IMR-90 (cell line): ENCODE results near the gene DAGLA.

ENCODE experiments used
- BHLHE40 ChIP-seq: fragments of 150-350 bp; IDR thresholded peaks from 2 replicates; pipeline ENCODE4 v1.6.1; 2016; ENCODE audit warnings: mild to moderate bottlenecking, low read depth, low read length
- CEBPB ChIP-seq: IDR thresholded peaks from 2 replicates; pipeline ENCODE4 v1.6.1; 2012; ENCODE audit warnings: low read depth, low read length, improper control_type of control experiment
- CHD1 ChIP-seq: IDR thresholded peaks from 2 replicates; pipeline ENCODE4 v1.6.1; 2012; ENCODE audit warnings: low read depth, low read length, improper control_type of control experiment
- FOS ChIP-seq: fragments of 150-350 bp; IDR thresholded peaks from 2 replicates; pipeline ENCODE4 v1.6.1; 2016; ENCODE audit warnings: low read depth, low read length
- MAFK ChIP-seq: IDR thresholded peaks from 2 replicates; pipeline ENCODE4 v1.6.1; 2012; ENCODE audit warnings: low read depth, low read length, improper control_type of control experiment
- MAZ ChIP-seq: IDR thresholded peaks from 2 replicates; pipeline ENCODE4 v1.6.1; 2012; ENCODE audit warnings: low read depth, mild to moderate bottlenecking, low read length, improper control_type of control experiment, moderate library complexity, borderline replicate concordance
- MXI1 ChIP-seq: IDR thresholded peaks from 2 replicates; pipeline ENCODE4 v1.6.1; 2012; ENCODE audit warnings: low read depth, mild to moderate bottlenecking, low read length, moderate library complexity, borderline replicate concordance
- NFE2L2 ChIP-seq: fragments of 150-350 bp; IDR thresholded peaks from 2 replicates; pipeline ENCODE4 v1.6.1; 2016; ENCODE audit warnings: low read depth, mild to moderate bottlenecking, low read length
- POLR2A ChIP-seq: IDR thresholded peaks from 2 replicates; pipeline ENCODE4 v1.6.1; 2012; ENCODE audit warnings: mild to moderate bottlenecking, low read depth, low read length
- RAD21 ChIP-seq: IDR thresholded peaks from 2 replicates; pipeline ENCODE4 v1.6.1; 2012; ENCODE audit warnings: low read length, improper control_type of control experiment
- RFX5 ChIP-seq: IDR thresholded peaks from 2 replicates; pipeline ENCODE4 v1.8.0; 2012; ENCODE audit warnings: low read depth, mild to moderate bottlenecking, low read length, moderate library complexity
- SMC3 ChIP-seq: fragments of 150-350 bp; IDR thresholded peaks from 2 replicates; pipeline ENCODE4 v1.6.1; 2016; ENCODE audit warnings: low read depth, mild to moderate bottlenecking, antibody characterized with exemption, low read length, moderate library complexity
- TF ChIP-seq, protein P1 (sequence below): conservative IDR thresholded peaks from 2 replicates; pipeline ENCODE4 v1.5.1; 2012; ENCODE audit warnings: mild to moderate bottlenecking, low read depth, low read length, improper control_type of control experiment
- TF ChIP-seq, protein P2 (sequence below): fragments of 150-350 bp; IDR thresholded peaks from 2 replicates; pipeline ENCODE4 v1.6.1; 2017; ENCODE audit warnings: mild to moderate bottlenecking, antibody characterized with exemption, low read length, low read depth

DNA sequence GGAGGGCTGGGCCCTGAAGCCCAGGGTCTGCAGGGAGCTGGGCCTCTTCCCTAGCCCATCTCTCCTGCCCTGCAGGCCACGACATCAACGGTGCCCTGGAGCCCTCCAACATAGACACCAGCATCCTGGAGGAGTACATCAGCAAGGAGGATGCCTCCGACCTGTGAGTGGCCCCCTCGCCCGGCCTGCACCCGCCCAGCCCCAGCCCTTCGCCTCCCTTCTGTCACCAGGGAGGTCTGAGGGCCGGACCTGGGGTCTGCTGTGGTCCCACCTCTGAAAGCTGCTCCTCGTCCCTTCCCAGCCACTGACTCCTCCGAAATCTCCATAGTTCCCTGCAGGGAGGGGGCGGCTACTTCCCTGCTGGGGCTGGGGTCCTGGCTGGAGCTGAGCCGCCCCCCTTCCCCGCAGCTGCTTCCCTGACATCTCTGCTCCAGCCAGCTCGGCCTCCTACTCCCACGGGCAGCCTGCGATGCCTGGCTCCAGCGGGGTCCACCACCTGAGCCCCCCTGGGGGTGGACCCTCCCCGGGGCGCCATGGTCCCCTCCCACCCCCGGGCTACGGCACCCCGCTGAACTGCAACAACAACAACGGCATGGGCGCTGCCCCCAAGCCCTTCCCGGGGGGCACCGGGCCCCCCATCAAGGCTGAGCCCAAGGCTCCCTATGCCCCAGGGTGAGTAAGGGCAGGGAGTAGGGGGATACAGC lies 85.5 kb downstream of the DAGLA start:
- no peak for TF ChIP-seq SMC3
- TF ChIP-seq, protein P1, sequence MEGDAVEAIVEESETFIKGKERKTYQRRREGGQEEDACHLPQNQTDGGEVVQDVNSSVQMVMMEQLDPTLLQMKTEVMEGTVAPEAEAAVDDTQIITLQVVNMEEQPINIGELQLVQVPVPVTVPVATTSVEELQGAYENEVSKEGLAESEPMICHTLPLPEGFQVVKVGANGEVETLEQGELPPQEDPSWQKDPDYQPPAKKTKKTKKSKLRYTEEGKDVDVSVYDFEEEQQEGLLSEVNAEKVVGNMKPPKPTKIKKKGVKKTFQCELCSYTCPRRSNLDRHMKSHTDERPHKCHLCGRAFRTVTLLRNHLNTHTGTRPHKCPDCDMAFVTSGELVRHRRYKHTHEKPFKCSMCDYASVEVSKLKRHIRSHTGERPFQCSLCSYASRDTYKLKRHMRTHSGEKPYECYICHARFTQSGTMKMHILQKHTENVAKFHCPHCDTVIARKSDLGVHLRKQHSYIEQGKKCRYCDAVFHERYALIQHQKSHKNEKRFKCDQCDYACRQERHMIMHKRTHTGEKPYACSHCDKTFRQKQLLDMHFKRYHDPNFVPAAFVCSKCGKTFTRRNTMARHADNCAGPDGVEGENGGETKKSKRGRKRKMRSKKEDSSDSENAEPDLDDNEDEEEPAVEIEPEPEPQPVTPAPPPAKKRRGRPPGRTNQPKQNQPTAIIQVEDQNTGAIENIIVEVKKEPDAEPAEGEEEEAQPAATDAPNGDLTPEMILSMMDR = no peak
- TF ChIP-seq MAZ = no peak
- TF ChIP-seq FOS = no peak
- no peak for TF ChIP-seq POLR2A
- no peak for TF ChIP-seq RFX5
- TF ChIP-seq, protein P2, sequence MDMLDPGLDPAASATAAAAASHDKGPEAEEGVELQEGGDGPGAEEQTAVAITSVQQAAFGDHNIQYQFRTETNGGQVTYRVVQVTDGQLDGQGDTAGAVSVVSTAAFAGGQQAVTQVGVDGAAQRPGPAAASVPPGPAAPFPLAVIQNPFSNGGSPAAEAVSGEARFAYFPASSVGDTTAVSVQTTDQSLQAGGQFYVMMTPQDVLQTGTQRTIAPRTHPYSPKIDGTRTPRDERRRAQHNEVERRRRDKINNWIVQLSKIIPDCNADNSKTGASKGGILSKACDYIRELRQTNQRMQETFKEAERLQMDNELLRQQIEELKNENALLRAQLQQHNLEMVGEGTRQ = no peak
- TF ChIP-seq CHD1 = no peak
- no peak for TF ChIP-seq MAFK
- no peak for TF ChIP-seq MXI1
- no peak for TF ChIP-seq NFE2L2
- no peak for TF ChIP-seq RAD21
- no peak for TF ChIP-seq CEBPB
- TF ChIP-seq BHLHE40 = no peak
